H1 (cell line): Measurements from ENCODE around the gene SATB2. TPM values are rescaled to one million over a fixed set of nuclear protein-coding genes. Genes with fewer than 3 reads are reported as not detected.

ENCODE experiments used
- CTCF ChIA-PET: fragments of 300-600 bp; sonication (Branson Sonifier 250); formaldehyde crosslinking; loops from one replicate; lab custom pipeline; 2021; ENCODE audit not compliant: partially characterized antibody; lab: Charles Lee
- POLR2A ChIA-PET: fragments of 300-600 bp; sonication (Branson Sonifier 250); formaldehyde crosslinking; loops from one replicate; lab custom pipeline; 2021; ENCODE audit warnings: inconsistent platforms; ENCODE audit not compliant: partially characterized antibody; lab: Charles Lee
- DNase-seq, 2 experiments: peaks; one replicate each; pipeline versions ENCODE4 v3.0.0 to v3.0.0-alpha.2; 2010 to 2022; ENCODE audit warnings: low spot score in 2 of 2, low read depth in 1 of 2, mixed read lengths in 1 of 2
- FAIRE-seq: peaks from 2 replicates; lab custom pipeline; 2011; peaks lifted over from hg19 to GRCh38; lab: Jason Lieb, UNC
- H2AFZ ChIP-seq: 2 replicates; pipeline ENCODE4 v1.8.1; 2012; ENCODE audit warnings: low read length, inconsistent platforms
- H2AK5ac ChIP-seq: 2 replicates; pipeline ENCODE4 v1.6.1; 2013; ENCODE audit warnings: low read depth, low read length
- H2BK120ac ChIP-seq: replicated peaks from 2 replicates; pipeline ENCODE3; 2013; ENCODE audit warnings: low read depth, low read length, inconsistent platforms
- H2BK12ac ChIP-seq: 2 replicates; pipeline ENCODE4 v1.6.1; 2013; ENCODE audit warnings: low read depth, low read length
- H2BK15ac ChIP-seq: 2 replicates; pipeline ENCODE4 v1.6.1; 2013; ENCODE audit warnings: low read length
- H2BK20ac ChIP-seq: 2 replicates; pipeline ENCODE4 v1.6.1; 2013; ENCODE audit warnings: low read length
- H2BK5ac ChIP-seq: 2 replicates; pipeline ENCODE4 v1.6.1; 2013; ENCODE audit warnings: low read depth, low read length
- H3K14ac ChIP-seq: 2 replicates; pipeline ENCODE4 v1.6.1; 2013; ENCODE audit warnings: inconsistent platforms; ENCODE audit not compliant: insufficient read length
- H3K18ac ChIP-seq: 2 replicates; pipeline ENCODE4 v1.6.1; 2013; ENCODE audit warnings: low read length; ENCODE audit errors: extremely low read depth
- H3K23ac ChIP-seq: 2 replicates; pipeline ENCODE4 v1.6.1; 2013; ENCODE audit warnings: inconsistent platforms; ENCODE audit not compliant: insufficient read length
- H3K23me2 ChIP-seq: 2 replicates; pipeline ENCODE4 v1.6.1; 2013; ENCODE audit warnings: low read depth, low read length
- H3K27ac ChIP-seq: 2 replicates; pipeline ENCODE4 v1.6.1; 2011; ENCODE audit warnings: low read depth, low read length, inconsistent platforms
- H3K27me3 ChIP-seq, 4 experiments: replicated peaks in 1 of 4; 1 replicate in 1 of 4; 2 replicates in 3 of 4; pipeline versions ENCODE4 v1.6.1 to v1.8.1; 2011 to 2013; ENCODE audit warnings: low read length in 3 of 4, mild to moderate bottlenecking in 3 of 4, inconsistent platforms in 2 of 4, mixed read lengths in 2 of 4, moderate library complexity in 1 of 4; ENCODE audit not compliant: control insufficient read depth in 3 of 4, insufficient read depth in 3 of 4; ENCODE audit errors: extremely low read depth in 1 of 4
- H3K36me3 ChIP-seq, 4 experiments: 2 replicates each; pipeline versions ENCODE4 v1.6.1 to v1.8.1; 2011 to 2013; ENCODE audit warnings: mild to moderate bottlenecking in 4 of 4, low read length in 3 of 4, moderate library complexity in 2 of 4, control low read depth in 1 of 4, inconsistent platforms in 1 of 4; ENCODE audit not compliant: insufficient read depth in 4 of 4, control insufficient read depth in 2 of 4
- H3K4ac ChIP-seq: replicated peaks from 2 replicates; pipeline ENCODE3; 2013; ENCODE audit warnings: low read length, low read depth, mixed read lengths, inconsistent platforms; ENCODE audit not compliant: insufficient read length
- H3K4me1 ChIP-seq, 4 experiments: replicated peaks in 1 of 4; 1 replicate in 1 of 4; 2 replicates in 3 of 4; pipeline versions ENCODE4 v1.6.1 to v1.8.1; 2011 to 2013; ENCODE audit warnings: low read length in 3 of 4, inconsistent platforms in 2 of 4, mixed read lengths in 1 of 4; ENCODE audit not compliant: insufficient read depth in 4 of 4, control insufficient read depth in 3 of 4
- H3K4me2 ChIP-seq, 2 experiments: 2 replicates each; pipeline versions ENCODE4 v1.6.1 to v1.8.1; 2011 to 2013; ENCODE audit warnings: low read depth in 2 of 2, low read length in 2 of 2, control low read depth in 1 of 2, inconsistent platforms in 1 of 2, mild to moderate bottlenecking in 1 of 2; ENCODE audit not compliant: insufficient read depth in 1 of 2
- H3K4me3 ChIP-seq, 4 experiments: fragments of 200-600, 300-600 bp in 1 of 4; sonication (generic), shearing (Covaris generic), sonication (Bioruptor Twin) in 1 of 4; 2 replicates each; pipeline versions ENCODE4 v1.5.1 to v1.8.1; 2011 to 2016; ENCODE audit warnings: low read length in 4 of 4, low read depth in 3 of 4, control low read depth in 2 of 4, inconsistent platforms in 2 of 4, mild to moderate bottlenecking in 2 of 4, mixed read lengths in 1 of 4, moderate library complexity in 1 of 4; ENCODE audit not compliant: insufficient read depth in 2 of 4; ENCODE audit errors: extremely low read depth in 1 of 4
- H3K56ac ChIP-seq: replicated peaks from 2 replicates; pipeline ENCODE3; 2013; ENCODE audit warnings: low read depth, mild to moderate bottlenecking, mixed read lengths, low read length, inconsistent platforms; ENCODE audit not compliant: insufficient read length
- H3K79me1 ChIP-seq: 2 replicates; pipeline ENCODE4 v1.6.1; 2013; ENCODE audit warnings: low read depth, low read length, control low read depth
- H3K79me2 ChIP-seq, 2 experiments: 2 replicates each; pipeline versions ENCODE4 v1.6.1 to v1.8.1; 2012 to 2013; ENCODE audit warnings: low read length in 2 of 2, mild to moderate bottlenecking in 2 of 2, inconsistent platforms in 1 of 2; ENCODE audit not compliant: insufficient read depth in 2 of 2, control insufficient read depth in 1 of 2
- H3K9ac ChIP-seq, 4 experiments: replicated peaks in 1 of 4; 1 replicate in 1 of 4; 2 replicates in 3 of 4; pipeline versions ENCODE4 v1.6.1 to v1.8.1; 2011 to 2013; ENCODE audit warnings: low read depth in 3 of 4, low read length in 3 of 4, control low read depth in 2 of 4, mild to moderate bottlenecking in 2 of 4, moderate library complexity in 2 of 4, inconsistent platforms in 1 of 4; ENCODE audit errors: extremely low read depth in 1 of 4
- H3K9me3 ChIP-seq, 2 experiments: 2 replicates each; pipeline versions ENCODE4 v1.6.1 to v1.8.1; 2012 to 2013; ENCODE audit warnings: mild to moderate bottlenecking in 2 of 2, moderate library complexity in 2 of 2, control low read depth in 1 of 2, inconsistent platforms in 1 of 2, low read depth in 1 of 2, low read length in 1 of 2, mixed read lengths in 1 of 2; ENCODE audit not compliant: insufficient read depth in 2 of 2
- H4K20me1 ChIP-seq, 2 experiments: replicated peaks in 1 of 2; 2 replicates each; pipeline versions ENCODE3 to v1.8.1; 2011 to 2013; ENCODE audit warnings: inconsistent platforms in 2 of 2, low read length in 2 of 2, mild to moderate bottlenecking in 1 of 2; ENCODE audit not compliant: insufficient read depth in 2 of 2, control insufficient read depth in 1 of 2
- H4K5ac ChIP-seq: 2 replicates; pipeline ENCODE4 v1.6.1; 2013; ENCODE audit warnings: low read length, low read depth, mixed read lengths, inconsistent platforms; ENCODE audit not compliant: insufficient read length
- H4K8ac ChIP-seq: 2 replicates; pipeline ENCODE4 v1.8.0; 2013; ENCODE audit warnings: mild to moderate bottlenecking, moderate library complexity, low read length, inconsistent platforms; ENCODE audit not compliant: insufficient read depth; ENCODE audit errors: extremely low read depth
- H4K91ac ChIP-seq: replicated peaks from 2 replicates; pipeline ENCODE3; 2013; ENCODE audit warnings: low read length, mixed read lengths, inconsistent platforms; ENCODE audit not compliant: insufficient read length
- ASH2L ChIP-seq: fragments of 200-600, 300-600 bp; sonication (generic); IDR thresholded peaks from one replicate; pipeline ENCODE4 v1.7.1; 2017; ENCODE audit warnings: low read length
- BCL11A ChIP-seq, 2 experiments: IDR thresholded peaks; one replicate each; pipeline ENCODE4 v1.6.1; 2011; ENCODE audit warnings: low read depth in 2 of 2, low read length in 2 of 2, mild to moderate bottlenecking in 2 of 2
- CBX8 ChIP-seq: fragments of 300-800, 300-1000 bp; sonication (generic); IDR thresholded peaks from 2 replicates; pipeline ENCODE4 v1.7.1; 2016; ENCODE audit warnings: low read depth, low read length, borderline replicate concordance
- EP300 ChIP-seq, 2 experiments: IDR thresholded peaks; 1 replicate in 1 of 2; 2 replicates in 1 of 2; pipeline ENCODE4 v1.6.1; 2011 to 2012; ENCODE audit warnings: low read depth in 2 of 2, low read length in 2 of 2, mild to moderate bottlenecking in 2 of 2, borderline replicate concordance in 1 of 2, inconsistent platforms in 1 of 2, moderate library complexity in 1 of 2
- JUND ChIP-seq: IDR thresholded peaks from 2 replicates; pipeline ENCODE4 v1.6.1; 2011; ENCODE audit warnings: mild to moderate bottlenecking, improper control_type of control experiment, low read length
- KDM5A ChIP-seq: fragments of 200-600 bp; IDR thresholded peaks from 2 replicates; pipeline ENCODE4 v1.7.1; 2012; ENCODE audit warnings: mild to moderate bottlenecking, low read length, inconsistent platforms, mixed read lengths
- NANOG ChIP-seq: IDR thresholded peaks from 2 replicates; pipeline ENCODE4 v1.6.1; 2011; ENCODE audit warnings: low read length, low read depth, mild to moderate bottlenecking, inconsistent platforms; ENCODE audit not compliant: insufficient read depth, poor library complexity, severe bottlenecking
- NRF1 ChIP-seq: IDR thresholded peaks from 2 replicates; pipeline ENCODE4 v1.6.1; 2011; ENCODE audit warnings: mild to moderate bottlenecking, low read depth, low read length, improper control_type of control experiment
- RFX5 ChIP-seq: IDR thresholded peaks from 2 replicates; pipeline ENCODE4 v1.6.1; 2011; ENCODE audit warnings: low read depth, low read length, improper control_type of control experiment, borderline replicate concordance
- SIRT6 ChIP-seq: IDR thresholded peaks from one replicate; pipeline ENCODE4 v1.7.1; 2012; ENCODE audit warnings: low read length, inconsistent platforms
- SP2 ChIP-seq: IDR thresholded peaks from 2 replicates; pipeline ENCODE4 v1.6.1; 2012; ENCODE audit warnings: mild to moderate bottlenecking, low read length, inconsistent platforms
- SP4 ChIP-seq: IDR thresholded peaks from 2 replicates; pipeline ENCODE4 v1.6.1; 2012; ENCODE audit warnings: low read length, inconsistent platforms
- TAF7 ChIP-seq: optimal IDR thresholded peaks from 2 replicates; pipeline ENCODE3; 2011; ENCODE audit warnings: low read depth, mild to moderate bottlenecking, inconsistent platforms, low read length, moderate library complexity, borderline replicate concordance
- TEAD4 ChIP-seq: IDR thresholded peaks from 2 replicates; pipeline ENCODE4 v1.6.1; 2012; ENCODE audit warnings: low read depth, low read length, inconsistent platforms, mixed read lengths
- WGBS, 2 experiments: shearing (Covaris generic) in 1 of 2; methylation state at CpG; one replicate each; pipeline versions ENCODE4 v1.1.6 to v1.1.7; 2013 to 2015; ENCODE audit warnings: low lambda C conversion rate in 2 of 2, mixed read lengths in 2 of 2, inconsistent platforms in 1 of 2, low coverage in 1 of 2, missing lambda C conversion rate in 1 of 2; ENCODE audit not compliant: insufficient replicate concordance in 2 of 2, insufficient coverage in 1 of 2, insufficient read length in 1 of 2; ENCODE audit errors: extremely low coverage in 1 of 2, missing lambda C conversion rate in 1 of 2; 5-methylcytosine and 5-hydroxymethylcytosine counted together
- polyA plus RNA-seq, 7 experiments: library from polyadenylated mRNA; depleted of rRNA in 3 of 7; stranded (reverse) in 5 of 7; unstranded in 2 of 7; fragments of >200 nt in 5 of 7; fragments of 200-250 nt in 2 of 7; gene quantifications; 1 replicate in 5 of 7; 2 replicates in 1 of 7; 4 replicates in 1 of 7; pipeline versions ENCODE4 v1.2.1 to v1.2.3, GENCODE V29; 2011 to 2013; ENCODE audit warnings: missing spikeins in 2 of 7, mixed read lengths in 2 of 7
- total RNA-seq: library from RNA; stranded (reverse); fragmentation: NEBNext Ultra II Directional; extraction: Animal tissue kit (Norgen Biotek cat#: 25700); gene quantifications from 2 replicates; pipeline ENCODE4 v1.2.1, GENCODE V29; 2021

The SATB2 gene
- total and polyA plus RNA-seq, 2 of the 8 experiments (the other 6 are each of a cell fraction or from before 2014, with no cell fraction given), result 1.3 to 5.7 TPM

GRCh38 chr2:199431746-199432213 lies 26.0 kb downstream of the SATB2 start:
- Histone ChIP-seq H3K36me3 (no peaks in the 10 kb centered on the region), H4K5ac (no peak overlapping the region), H3K14ac (no peak overlapping the region), H3K23me2 (no peaks in the 10 kb centered on the region), H3K4me2 (peak overlapping the region; percentile 61 to 72), H2AK5ac (no peak overlapping the region), H3K27ac (peak overlapping the region; percentile 52; the same call in 1 of the 2 replicates), H2BK120ac (no peak overlapping the region), H4K20me1 (no peaks in the 10 kb centered on the region), H2BK20ac (no peak overlapping the region), H2AFZ (0 out of 2 replicates have a peak overlapping the region, but pooled peaks have one; percentile 55), H3K18ac (no peak overlapping the region), H3K27me3 (no peaks in the 10 kb centered on the region), H3K79me2 (no peaks in the 10 kb centered on the region), H3K9me3 (no peaks in the 10 kb centered on the region), H2BK5ac (no peak overlapping the region), H2BK12ac (no peak overlapping the region), H4K91ac (no peak overlapping the region), H3K23ac (no peak overlapping the region), H3K4me3 (peak overlapping the region in 1 of 4 experiments; percentile 40; a peak in 1 of 8 replicates), H3K4me1 (peaks cover 0 to 10% (median 3%) of the 10 kb centered on the region in 4 experiments; a peak in 4 of 7 replicates), H3K56ac (no peak overlapping the region), H3K9ac (no peak overlapping the region), H4K8ac (no peak overlapping the region), H3K4ac (no peak overlapping the region), H2BK15ac (no peak overlapping the region), H3K79me1 (no peaks in the 10 kb centered on the region)
- ChIA-PET CTCF (interaction anchor here (1.1 to 1.7 kb wide), 5 partner anchors 17 to 38 kb away, joined by 4 to 9 read pairs (median 5); no protein-coding TSS in a partner anchor), POLR2A (interaction anchor here (0.6 to 2.0 kb wide), 5 partner anchors 10 to 35 kb away, joined by 3 to 5 read pairs (median 3); no protein-coding TSS in a partner anchor)
- no peak for FAIRE-seq
- no peak for DNase-seq
- 27% methylated on average over 11 of the region's 11 CpGs; no CpG with 5 or more reads in 1 of the 2 experiments for WGBS, 2 experiments
- TF ChIP-seq ASH2L, result peak; percentile 41
- no peak for TF ChIP-seq SP2
- TF ChIP-seq RFX5, result no peak
- no peak for TF ChIP-seq TAF7
- TF ChIP-seq NANOG, result peak; percentile 42
- no peak for TF ChIP-seq CBX8
- 0 out of 3 replicates have a peak, but pooled peaks of 1 of the 2 experiments have one; percentile 8 for TF ChIP-seq EP300 (IDR thresholded peaks at IDR 0.05; ENCODE audit: borderline replicate concordance in 1 of 2, low read depth in 2 of 2, low read length in 2 of 2)
- TF ChIP-seq JUND, result no peak
- no peak for TF ChIP-seq SP4
- no peak for TF ChIP-seq KDM5A
- no peak for TF ChIP-seq NRF1
- TF ChIP-seq SIRT6, result no peak
- TF ChIP-seq BCL11A (IDR thresholded peaks at IDR 0.05; ENCODE audit: low read depth in 2 of 2, low read length in 2 of 2), result no peak
- no peak for TF ChIP-seq TEAD4
